ENCODE measurements around the gene GPC5. TPM values are rescaled to one million over a fixed set of nuclear protein-coding genes. Genes with fewer than 3 reads are reported as not detected.

The GPC5 gene
- total and polyA plus RNA-seq, 2 of the 8 experiments (the other 6 are each of a cell fraction or from before 2014, with no cell fraction given): 0.20 to 0.39 TPM

DNA sequence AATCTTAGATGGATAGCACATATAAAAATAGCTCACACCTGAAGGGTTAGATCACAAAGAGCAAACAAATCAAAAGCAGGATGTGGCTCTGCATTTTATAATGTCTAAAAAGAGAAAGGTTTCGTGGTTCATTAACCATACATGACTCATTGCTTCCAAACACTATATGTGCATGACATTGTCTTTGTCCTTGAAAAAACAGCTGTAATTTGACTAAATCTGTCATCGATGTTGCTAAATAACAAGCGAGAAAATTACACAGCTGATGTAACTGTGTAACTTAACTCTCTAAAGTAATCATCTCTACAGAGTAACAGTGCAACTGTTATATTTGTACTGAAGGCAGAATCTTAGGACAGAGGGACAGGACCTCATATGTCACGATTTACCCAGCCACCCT is 1445.1 kb downstream of the GPC5 start (continued):
- no peak for TF ChIP-seq TAF1 (IDR thresholded peaks at IDR 0.05; ENCODE audit: low read depth, low read length)
- TF ChIP-seq, protein P1, sequence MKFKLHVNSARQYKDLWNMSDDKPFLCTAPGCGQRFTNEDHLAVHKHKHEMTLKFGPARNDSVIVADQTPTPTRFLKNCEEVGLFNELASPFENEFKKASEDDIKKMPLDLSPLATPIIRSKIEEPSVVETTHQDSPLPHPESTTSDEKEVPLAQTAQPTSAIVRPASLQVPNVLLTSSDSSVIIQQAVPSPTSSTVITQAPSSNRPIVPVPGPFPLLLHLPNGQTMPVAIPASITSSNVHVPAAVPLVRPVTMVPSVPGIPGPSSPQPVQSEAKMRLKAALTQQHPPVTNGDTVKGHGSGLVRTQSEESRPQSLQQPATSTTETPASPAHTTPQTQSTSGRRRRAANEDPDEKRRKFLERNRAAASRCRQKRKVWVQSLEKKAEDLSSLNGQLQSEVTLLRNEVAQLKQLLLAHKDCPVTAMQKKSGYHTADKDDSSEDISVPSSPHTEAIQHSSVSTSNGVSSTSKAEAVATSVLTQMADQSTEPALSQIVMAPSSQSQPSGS (IDR thresholded peaks at IDR 0.05; ENCODE audit: low read length): no peak
- TF ChIP-seq SP2 (IDR thresholded peaks at IDR 0.05; ENCODE audit: low read length): no peak
- no peak for TF ChIP-seq TCF12 (IDR thresholded peaks at IDR 0.05; ENCODE audit: low read depth, low read length)

Data from H1 (cell line).